ENCODE results near the gene MRFAP1L1. TPM values are rescaled to one million over a fixed set of nuclear protein-coding genes. Genes with fewer than 3 reads are reported as not detected.

The MRFAP1L1 gene
- total and polyA plus RNA-seq, 9 of the 15 experiments (the other 6 are each of a cell fraction or from before 2014, with no cell fraction given): 37.6 to 111 (median 83.8) TPM

- no peak for TF ChIP-seq ZBTB5 (IDR thresholded peaks at IDR 0.05)
- peak; percentile 81; the same call in 1 of the 2 replicates for TF ChIP-seq PHF8 (IDR thresholded peaks at IDR 0.05; ENCODE audit: borderline replicate concordance, low read length)
- TF ChIP-seq KLF6 (CRISPR knock-in tag; IDR thresholded peaks at IDR 0.05; ENCODE audit: borderline replicate concordance): no peak; the same call in 1 of the 2 replicates
- TF ChIP-seq MIER1 (IDR thresholded peaks at IDR 0.05; ENCODE audit: low read depth): no peak
- no peak for TF ChIP-seq NR2C2 (CRISPR knock-in tag; IDR thresholded peaks at IDR 0.05)
- TF ChIP-seq NR2C2 (tag; IDR thresholded peaks at IDR 0.05): peak; percentile 22; the same call in 1 of the 2 replicates
- peak; percentile 75; the same call in 1 of the 2 replicates for TF ChIP-seq ZBTB9 (CRISPR knock-in tag; IDR thresholded peaks at IDR 0.05)
- no peak for TF ChIP-seq DEAF1 (CRISPR knock-in tag; IDR thresholded peaks at IDR 0.05)
- no peak for TF ChIP-seq U2AF1 (optimal IDR thresholded peaks at IDR 0.05; ENCODE audit: low read depth, low read length)
- no peak for TF ChIP-seq ZFP1 (CRISPR knock-in tag; IDR thresholded peaks at IDR 0.05)
- TF ChIP-seq ZBTB17 (CRISPR knock-in tag; IDR thresholded peaks at IDR 0.05): peak; percentile 49; the same call in 1 of the 2 replicates
- no peak; the same call in 1 of the 2 replicates for TF ChIP-seq ZC3H11A (IDR thresholded peaks at IDR 0.05; ENCODE audit: low read depth, low read length)
- TF ChIP-seq ZNF347 (CRISPR knock-in tag; IDR thresholded peaks at IDR 0.05; ENCODE audit: low read depth): no peak
- TF ChIP-seq LARP7 (IDR thresholded peaks at IDR 0.05): no peak
- TF ChIP-seq E2F3 (CRISPR knock-in tag; IDR thresholded peaks at IDR 0.05): no peak
- no peak for TF ChIP-seq ZBTB8A (IDR thresholded peaks at IDR 0.05; ENCODE audit: partially characterized antibody)
Measured at GRCh38 chr4:6709230-6710114, at the start of gene MRFAP1L1 (continued).
